NB4 (cell line): ENCODE data around the gene MCF2L.

Experiments
- MYC ChIP-seq: IDR thresholded peaks from 2 replicates; pipeline ENCODE4 v1.6.1; 2011; ENCODE audit warnings: low read depth, low read length
- POLR2A ChIP-seq: IDR thresholded peaks from 2 replicates; pipeline ENCODE4 v1.6.1; 2011; ENCODE audit warnings: mild to moderate bottlenecking; ENCODE audit not compliant: insufficient read length; ENCODE audit errors: extremely low read depth
- TF ChIP-seq, protein P1 (sequence below): IDR thresholded peaks from one replicate; pipeline ENCODE4 v1.5.1; 2012; ENCODE audit warnings: low read depth, low read length

DNA sequence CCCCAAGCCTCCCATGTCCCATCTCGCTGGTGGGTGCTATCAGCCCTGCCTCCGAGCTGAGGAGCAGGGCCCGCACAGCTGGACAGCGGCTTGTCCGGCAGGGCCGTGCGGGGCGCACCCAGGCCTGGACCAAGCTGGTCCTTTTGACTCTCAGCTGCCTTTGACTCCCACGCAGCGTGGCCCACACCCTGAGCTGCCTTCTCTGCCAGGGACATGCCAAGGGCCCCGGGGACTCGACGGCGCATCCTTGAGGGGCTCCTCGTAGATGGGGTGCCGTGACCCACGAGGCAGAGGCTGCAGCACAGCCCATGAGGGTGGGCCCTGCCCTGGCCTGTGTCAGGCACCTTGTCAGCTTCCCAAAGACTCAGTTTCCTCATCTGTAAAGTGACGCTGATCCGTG, 97.7 kb downstream of the MCF2L start:
- TF ChIP-seq, protein P1, sequence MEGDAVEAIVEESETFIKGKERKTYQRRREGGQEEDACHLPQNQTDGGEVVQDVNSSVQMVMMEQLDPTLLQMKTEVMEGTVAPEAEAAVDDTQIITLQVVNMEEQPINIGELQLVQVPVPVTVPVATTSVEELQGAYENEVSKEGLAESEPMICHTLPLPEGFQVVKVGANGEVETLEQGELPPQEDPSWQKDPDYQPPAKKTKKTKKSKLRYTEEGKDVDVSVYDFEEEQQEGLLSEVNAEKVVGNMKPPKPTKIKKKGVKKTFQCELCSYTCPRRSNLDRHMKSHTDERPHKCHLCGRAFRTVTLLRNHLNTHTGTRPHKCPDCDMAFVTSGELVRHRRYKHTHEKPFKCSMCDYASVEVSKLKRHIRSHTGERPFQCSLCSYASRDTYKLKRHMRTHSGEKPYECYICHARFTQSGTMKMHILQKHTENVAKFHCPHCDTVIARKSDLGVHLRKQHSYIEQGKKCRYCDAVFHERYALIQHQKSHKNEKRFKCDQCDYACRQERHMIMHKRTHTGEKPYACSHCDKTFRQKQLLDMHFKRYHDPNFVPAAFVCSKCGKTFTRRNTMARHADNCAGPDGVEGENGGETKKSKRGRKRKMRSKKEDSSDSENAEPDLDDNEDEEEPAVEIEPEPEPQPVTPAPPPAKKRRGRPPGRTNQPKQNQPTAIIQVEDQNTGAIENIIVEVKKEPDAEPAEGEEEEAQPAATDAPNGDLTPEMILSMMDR: no peak
- TF ChIP-seq POLR2A (no peak), MYC (no peak)
